ENCODE data around the gene CPED1.
A peak's percentile ranks its signal among the peaks of the same experiment; 100 is the strongest.

CPED1 gene

GRCh38 chr7:121196286-121196685, 207.8 kb downstream of the CPED1 start:
- DNase-seq (ENCODE audit: insufficient read length, low spot score) (no peak), FAIRE-seq (no peak)
- no peak for TF ChIP-seq CTCF (IDR thresholded peaks at IDR 0.05; ENCODE audit: insufficient read depth, missing control alignments)

GRCh38 chr7:121197455-121197854, 208.9 kb downstream of the CPED1 start:
- DNase-seq (ENCODE audit: insufficient read length, low spot score) (no peak), FAIRE-seq (no peak)
- no peak for TF ChIP-seq CTCF (IDR thresholded peaks at IDR 0.05; ENCODE audit: insufficient read depth, missing control alignments)

- no peak for TF ChIP-seq CTCF (IDR thresholded peaks at IDR 0.05; ENCODE audit: insufficient read depth, missing control alignments)
- DNase-seq (ENCODE audit: insufficient read length, low spot score) (no peak), FAIRE-seq (no peak)
Measured at GRCh38 chr7:121198502-121198901, 210.0 kb downstream of the CPED1 start.

GRCh38 chr7:121202125-121202524, 213.6 kb downstream of the CPED1 start:
- no peak for TF ChIP-seq CTCF (IDR thresholded peaks at IDR 0.05; ENCODE audit: insufficient read depth, missing control alignments)
- DNase-seq (ENCODE audit: insufficient read length, low spot score), result no peak
- FAIRE-seq, result no peak

- DNase-seq (ENCODE audit: insufficient read length, low spot score) (no peak), FAIRE-seq (peak; percentile 98)
- peak; percentile 28 for TF ChIP-seq CTCF (IDR thresholded peaks at IDR 0.05; ENCODE audit: insufficient read depth, missing control alignments)
Measured at GRCh38 chr7:121202834-121203233, 214.3 kb downstream of the CPED1 start.

- FAIRE-seq (no peak), DNase-seq (ENCODE audit: insufficient read length, low spot score) (no peak)
- no peak for TF ChIP-seq CTCF (IDR thresholded peaks at IDR 0.05; ENCODE audit: insufficient read depth, missing control alignments)
Measured at GRCh38 chr7:121204537-121204936, 216.0 kb downstream of the CPED1 start.

- no peak for FAIRE-seq
- no peak for TF ChIP-seq CTCF (IDR thresholded peaks at IDR 0.05; ENCODE audit: insufficient read depth, missing control alignments)
- DNase-seq (ENCODE audit: insufficient read length, low spot score), result no peak
Measured at GRCh38 chr7:121205777-121206176, 217.3 kb downstream of the CPED1 start.
